ENCODE results near the gene NPEPL1.

- TF ChIP-seq CTCF (IDR thresholded peaks at IDR 0.05) = no peak
- no peak for TF ChIP-seq POLR2A (IDR thresholded peaks at IDR 0.05)
- no peak for TF ChIP-seq POLR2AphosphoS5 (IDR thresholded peaks at IDR 0.05)
Measured at GRCh38 chr20:58714340-58714922, 21.8 kb downstream of the NPEPL1 start.

All from gastroesophageal sphincter (tissue), 3 donors.